LHCN-M2 (cell line): ENCODE measurements around the gene EVC. TPM values are rescaled to one million over a fixed set of nuclear protein-coding genes. Genes with fewer than 3 reads are reported as not detected.

Source experiments
- DNase-seq: peaks from one replicate; pipeline ENCODE4 v3.0.0-alpha.2; 2012; ENCODE audit warnings: low read depth
- polyA plus RNA-seq: library from polyadenylated mRNA; unstranded; fragments of >200 nt; gene quantifications from one replicate; pipeline ENCODE4 v1.2.1, GENCODE V29; 2012; ENCODE audit warnings: missing spikeins
- total RNA-seq: library from RNA; depleted of rRNA; stranded (reverse); fragments of >200 nt; gene quantifications from 2 replicates; pipeline ENCODE4 v1.2.3, GENCODE V29; 2014; rRNA removed

The EVC gene
- 168 and 219 TPM in 2 replicates for total RNA-seq
- polyA plus RNA-seq, result 37.2 TPM

GRCh38 chr4:5710961-5711478 is at the start of gene EVC:
Gene EVC, plus strand, starts transcription at chr4:5711201. Its CDS starts 180 bp downstream, at chr4:5711381.
- DNase-seq, result peak; percentile 84

GRCh38 chr4:5661237-5661636 is 49.8 kb upstream of the EVC start:
- no peak for DNase-seq

- DNase-seq, result peak; percentile 9
Measured at GRCh38 chr4:5662555-5662954, 48.4 kb upstream of the EVC start.

GRCh38 chr4:5664778-5665177 is 46.2 kb upstream of the EVC start:
- DNase-seq, result no peak

GRCh38 chr4:5666741-5667140 is 44.3 kb upstream of the EVC start:
- DNase-seq, result no peak

- DNase-seq, result no peak
Measured at GRCh38 chr4:5676763-5677162, 34.2 kb upstream of the EVC start.

GRCh38 chr4:5678977-5679376 is 32.0 kb upstream of the EVC start:
- no peak for DNase-seq

GRCh38 chr4:5683566-5683965 is 27.4 kb upstream of the EVC start:
- peak; percentile 60 for DNase-seq

GRCh38 chr4:5685296-5685695 is 25.7 kb upstream of the EVC start:
- DNase-seq, result no peak

GRCh38 chr4:5686338-5686737 is 24.7 kb upstream of the EVC start:
- no peak for DNase-seq

- no peak for DNase-seq
Measured at GRCh38 chr4:5689065-5689464, 21.9 kb upstream of the EVC start.

- DNase-seq, result no peak
Measured at GRCh38 chr4:5691491-5692132, 19.4 kb upstream of the EVC start.

- DNase-seq, result no peak
Measured at GRCh38 chr4:5693871-5694270, 17.1 kb upstream of the EVC start.

GRCh38 chr4:5696341-5696740 is 14.7 kb upstream of the EVC start:
- no peak for DNase-seq

- no peak for DNase-seq
Measured at GRCh38 chr4:5700459-5700858, 10.5 kb upstream of the EVC start.

GRCh38 chr4:5701971-5702370 is 9.0 kb upstream of the EVC start:
- no peak for DNase-seq

- no peak for DNase-seq
Measured at GRCh38 chr4:5703831-5704230, 7.2 kb upstream of the EVC start.

- DNase-seq, result no peak
Measured at GRCh38 chr4:5704276-5704675, 6.7 kb upstream of the EVC start.

GRCh38 chr4:5705647-5706320 is 5.2 kb upstream of the EVC start:
- no peak for DNase-seq

- DNase-seq, result peak; percentile 29
Measured at GRCh38 chr4:5706486-5707290, 4.3 kb upstream of the EVC start.

GRCh38 chr4:5707366-5707765 is 3.6 kb upstream of the EVC start:
- no peak for DNase-seq

GRCh38 chr4:5707778-5708448 is 3.1 kb upstream of the EVC start:
- DNase-seq, result peak; percentile 15
